ENCODE measurements around the gene ESPL1. TPM values are rescaled to one million over a fixed set of nuclear protein-coding genes. Genes with fewer than 3 reads are reported as not detected.

The ESPL1 gene
- total and polyA plus RNA-seq, 2 of the 8 experiments (the other 6 are each of a cell fraction or from before 2014, with no cell fraction given), result 31.8 to 52.7 TPM

DNA sequence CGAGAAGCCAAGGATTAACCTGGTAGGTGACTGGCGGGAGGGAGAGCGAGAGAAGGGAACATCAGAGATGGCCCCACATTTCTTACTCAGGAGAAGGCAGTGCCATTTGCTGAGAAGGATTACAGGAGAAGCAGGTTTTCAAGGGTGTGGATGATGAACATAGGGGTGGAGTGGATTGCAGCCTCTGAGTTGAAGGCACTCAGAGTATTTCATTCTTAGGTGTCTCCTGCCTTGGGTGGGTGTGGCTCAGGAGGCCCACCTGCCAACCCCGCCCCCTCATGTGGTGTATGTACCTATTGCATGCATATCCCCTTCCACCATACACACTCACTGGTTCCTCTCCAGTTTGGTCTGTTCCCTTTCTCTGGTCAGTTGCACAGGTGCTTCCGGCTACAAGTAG, 6.3 kb downstream of the ESPL1 start (continued):
- TF ChIP-seq, protein P1, sequence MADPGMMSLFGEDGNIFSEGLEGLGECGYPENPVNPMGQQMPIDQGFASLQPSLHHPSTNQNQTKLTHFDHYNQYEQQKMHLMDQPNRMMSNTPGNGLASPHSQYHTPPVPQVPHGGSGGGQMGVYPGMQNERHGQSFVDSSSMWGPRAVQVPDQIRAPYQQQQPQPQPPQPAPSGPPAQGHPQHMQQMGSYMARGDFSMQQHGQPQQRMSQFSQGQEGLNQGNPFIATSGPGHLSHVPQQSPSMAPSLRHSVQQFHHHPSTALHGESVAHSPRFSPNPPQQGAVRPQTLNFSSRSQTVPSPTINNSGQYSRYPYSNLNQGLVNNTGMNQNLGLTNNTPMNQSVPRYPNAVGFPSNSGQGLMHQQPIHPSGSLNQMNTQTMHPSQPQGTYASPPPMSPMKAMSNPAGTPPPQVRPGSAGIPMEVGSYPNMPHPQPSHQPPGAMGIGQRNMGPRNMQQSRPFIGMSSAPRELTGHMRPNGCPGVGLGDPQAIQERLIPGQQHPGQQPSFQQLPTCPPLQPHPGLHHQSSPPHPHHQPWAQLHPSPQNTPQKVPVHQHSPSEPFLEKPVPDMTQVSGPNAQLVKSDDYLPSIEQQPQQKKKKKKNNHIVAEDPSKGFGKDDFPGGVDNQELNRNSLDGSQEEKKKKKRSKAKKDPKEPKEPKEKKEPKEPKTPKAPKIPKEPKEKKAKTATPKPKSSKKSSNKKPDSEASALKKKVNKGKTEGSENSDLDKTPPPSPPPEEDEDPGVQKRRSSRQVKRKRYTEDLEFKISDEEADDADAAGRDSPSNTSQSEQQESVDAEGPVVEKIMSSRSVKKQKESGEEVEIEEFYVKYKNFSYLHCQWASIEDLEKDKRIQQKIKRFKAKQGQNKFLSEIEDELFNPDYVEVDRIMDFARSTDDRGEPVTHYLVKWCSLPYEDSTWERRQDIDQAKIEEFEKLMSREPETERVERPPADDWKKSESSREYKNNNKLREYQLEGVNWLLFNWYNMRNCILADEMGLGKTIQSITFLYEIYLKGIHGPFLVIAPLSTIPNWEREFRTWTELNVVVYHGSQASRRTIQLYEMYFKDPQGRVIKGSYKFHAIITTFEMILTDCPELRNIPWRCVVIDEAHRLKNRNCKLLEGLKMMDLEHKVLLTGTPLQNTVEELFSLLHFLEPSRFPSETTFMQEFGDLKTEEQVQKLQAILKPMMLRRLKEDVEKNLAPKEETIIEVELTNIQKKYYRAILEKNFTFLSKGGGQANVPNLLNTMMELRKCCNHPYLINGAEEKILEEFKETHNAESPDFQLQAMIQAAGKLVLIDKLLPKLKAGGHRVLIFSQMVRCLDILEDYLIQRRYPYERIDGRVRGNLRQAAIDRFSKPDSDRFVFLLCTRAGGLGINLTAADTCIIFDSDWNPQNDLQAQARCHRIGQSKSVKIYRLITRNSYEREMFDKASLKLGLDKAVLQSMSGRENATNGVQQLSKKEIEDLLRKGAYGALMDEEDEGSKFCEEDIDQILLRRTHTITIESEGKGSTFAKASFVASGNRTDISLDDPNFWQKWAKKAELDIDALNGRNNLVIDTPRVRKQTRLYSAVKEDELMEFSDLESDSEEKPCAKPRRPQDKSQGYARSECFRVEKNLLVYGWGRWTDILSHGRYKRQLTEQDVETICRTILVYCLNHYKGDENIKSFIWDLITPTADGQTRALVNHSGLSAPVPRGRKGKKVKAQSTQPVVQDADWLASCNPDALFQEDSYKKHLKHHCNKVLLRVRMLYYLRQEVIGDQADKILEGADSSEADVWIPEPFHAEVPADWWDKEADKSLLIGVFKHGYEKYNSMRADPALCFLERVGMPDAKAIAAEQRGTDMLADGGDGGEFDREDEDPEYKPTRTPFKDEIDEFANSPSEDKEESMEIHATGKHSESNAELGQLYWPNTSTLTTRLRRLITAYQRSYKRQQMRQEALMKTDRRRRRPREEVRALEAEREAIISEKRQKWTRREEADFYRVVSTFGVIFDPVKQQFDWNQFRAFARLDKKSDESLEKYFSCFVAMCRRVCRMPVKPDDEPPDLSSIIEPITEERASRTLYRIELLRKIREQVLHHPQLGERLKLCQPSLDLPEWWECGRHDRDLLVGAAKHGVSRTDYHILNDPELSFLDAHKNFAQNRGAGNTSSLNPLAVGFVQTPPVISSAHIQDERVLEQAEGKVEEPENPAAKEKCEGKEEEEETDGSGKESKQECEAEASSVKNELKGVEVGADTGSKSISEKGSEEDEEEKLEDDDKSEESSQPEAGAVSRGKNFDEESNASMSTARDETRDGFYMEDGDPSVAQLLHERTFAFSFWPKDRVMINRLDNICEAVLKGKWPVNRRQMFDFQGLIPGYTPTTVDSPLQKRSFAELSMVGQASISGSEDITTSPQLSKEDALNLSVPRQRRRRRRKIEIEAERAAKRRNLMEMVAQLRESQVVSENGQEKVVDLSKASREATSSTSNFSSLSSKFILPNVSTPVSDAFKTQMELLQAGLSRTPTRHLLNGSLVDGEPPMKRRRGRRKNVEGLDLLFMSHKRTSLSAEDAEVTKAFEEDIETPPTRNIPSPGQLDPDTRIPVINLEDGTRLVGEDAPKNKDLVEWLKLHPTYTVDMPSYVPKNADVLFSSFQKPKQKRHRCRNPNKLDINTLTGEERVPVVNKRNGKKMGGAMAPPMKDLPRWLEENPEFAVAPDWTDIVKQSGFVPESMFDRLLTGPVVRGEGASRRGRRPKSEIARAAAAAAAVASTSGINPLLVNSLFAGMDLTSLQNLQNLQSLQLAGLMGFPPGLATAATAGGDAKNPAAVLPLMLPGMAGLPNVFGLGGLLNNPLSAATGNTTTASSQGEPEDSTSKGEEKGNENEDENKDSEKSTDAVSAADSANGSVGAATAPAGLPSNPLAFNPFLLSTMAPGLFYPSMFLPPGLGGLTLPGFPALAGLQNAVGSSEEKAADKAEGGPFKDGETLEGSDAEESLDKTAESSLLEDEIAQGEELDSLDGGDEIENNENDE (IDR thresholded peaks at IDR 0.05; ENCODE audit: insufficient replicate concordance, low read length), result no peak
- TF ChIP-seq ASH2L (IDR thresholded peaks at IDR 0.05; ENCODE audit: low read length), result no peak
- TF ChIP-seq SAP30 (IDR thresholded peaks at IDR 0.05; ENCODE audit: insufficient read depth, insufficient replicate concordance, low read length), result no peak
- TF ChIP-seq RBBP5 (IDR thresholded peaks at IDR 0.05; ENCODE audit: borderline replicate concordance, low read depth, low read length), result no peak
- TF ChIP-seq TAF1 (IDR thresholded peaks at IDR 0.05; ENCODE audit: low read depth, low read length), result no peak
- no peak for TF ChIP-seq SP4 (IDR thresholded peaks at IDR 0.05; ENCODE audit: low read length)
